ENCODE measurements around the gene ADAMTS18.
"Not testable (repeated sequence)": the region's sequence is repeated elsewhere in the genome, so short reads cannot be mapped to it uniquely, and the experiment has no call there.

Gene ADAMTS18, protein sequence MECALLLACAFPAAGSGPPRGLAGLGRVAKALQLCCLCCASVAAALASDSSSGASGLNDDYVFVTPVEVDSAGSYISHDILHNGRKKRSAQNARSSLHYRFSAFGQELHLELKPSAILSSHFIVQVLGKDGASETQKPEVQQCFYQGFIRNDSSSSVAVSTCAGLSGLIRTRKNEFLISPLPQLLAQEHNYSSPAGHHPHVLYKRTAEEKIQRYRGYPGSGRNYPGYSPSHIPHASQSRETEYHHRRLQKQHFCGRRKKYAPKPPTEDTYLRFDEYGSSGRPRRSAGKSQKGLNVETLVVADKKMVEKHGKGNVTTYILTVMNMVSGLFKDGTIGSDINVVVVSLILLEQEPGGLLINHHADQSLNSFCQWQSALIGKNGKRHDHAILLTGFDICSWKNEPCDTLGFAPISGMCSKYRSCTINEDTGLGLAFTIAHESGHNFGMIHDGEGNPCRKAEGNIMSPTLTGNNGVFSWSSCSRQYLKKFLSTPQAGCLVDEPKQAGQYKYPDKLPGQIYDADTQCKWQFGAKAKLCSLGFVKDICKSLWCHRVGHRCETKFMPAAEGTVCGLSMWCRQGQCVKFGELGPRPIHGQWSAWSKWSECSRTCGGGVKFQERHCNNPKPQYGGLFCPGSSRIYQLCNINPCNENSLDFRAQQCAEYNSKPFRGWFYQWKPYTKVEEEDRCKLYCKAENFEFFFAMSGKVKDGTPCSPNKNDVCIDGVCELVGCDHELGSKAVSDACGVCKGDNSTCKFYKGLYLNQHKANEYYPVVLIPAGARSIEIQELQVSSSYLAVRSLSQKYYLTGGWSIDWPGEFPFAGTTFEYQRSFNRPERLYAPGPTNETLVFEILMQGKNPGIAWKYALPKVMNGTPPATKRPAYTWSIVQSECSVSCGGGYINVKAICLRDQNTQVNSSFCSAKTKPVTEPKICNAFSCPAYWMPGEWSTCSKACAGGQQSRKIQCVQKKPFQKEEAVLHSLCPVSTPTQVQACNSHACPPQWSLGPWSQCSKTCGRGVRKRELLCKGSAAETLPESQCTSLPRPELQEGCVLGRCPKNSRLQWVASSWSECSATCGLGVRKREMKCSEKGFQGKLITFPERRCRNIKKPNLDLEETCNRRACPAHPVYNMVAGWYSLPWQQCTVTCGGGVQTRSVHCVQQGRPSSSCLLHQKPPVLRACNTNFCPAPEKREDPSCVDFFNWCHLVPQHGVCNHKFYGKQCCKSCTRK (N-terminal part only)

DNA sequence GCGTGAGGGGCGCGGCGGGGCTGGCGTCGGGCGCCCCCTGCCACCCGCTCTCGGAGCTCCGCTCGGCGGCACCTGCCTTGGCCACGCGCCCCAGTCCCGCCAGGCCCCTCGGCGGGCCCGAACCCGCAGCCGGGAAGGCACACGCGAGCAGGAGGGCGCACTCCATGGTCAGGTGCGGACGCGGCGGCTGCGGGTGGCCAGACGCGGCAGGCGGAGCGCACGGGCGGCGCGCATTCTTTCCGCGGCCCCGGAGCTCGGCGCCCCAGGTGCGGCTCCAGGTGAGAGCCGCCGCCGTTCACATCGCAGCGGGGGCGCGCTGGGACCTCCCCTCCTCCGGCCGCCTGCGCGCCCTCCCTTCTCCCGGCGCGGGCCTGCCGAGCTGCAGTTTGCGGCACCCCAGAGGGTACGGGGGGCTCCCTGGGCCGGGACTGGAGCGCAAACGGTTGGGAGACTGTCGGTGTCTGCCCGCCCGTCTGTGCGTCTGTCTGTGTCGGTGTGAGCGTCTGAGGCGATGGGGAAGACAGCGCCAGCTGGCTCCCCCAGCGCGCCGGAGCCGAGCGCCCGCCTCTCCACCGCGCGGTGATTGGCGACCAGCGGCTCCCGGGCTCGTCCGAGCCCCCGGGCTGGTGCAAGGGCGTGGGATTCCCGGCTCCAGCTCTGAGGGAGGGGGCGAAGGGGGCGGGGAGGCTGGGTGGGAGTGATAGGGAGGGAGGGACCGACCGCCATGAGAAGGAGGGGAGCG lies at the start of gene ADAMTS18:
Gene ADAMTS18 (minus strand): TSS at position 505 of the 742 bp plus-strand sequence. CDS start 339 bp downstream, at position 166.
- no peak for DNase-seq

DNA sequence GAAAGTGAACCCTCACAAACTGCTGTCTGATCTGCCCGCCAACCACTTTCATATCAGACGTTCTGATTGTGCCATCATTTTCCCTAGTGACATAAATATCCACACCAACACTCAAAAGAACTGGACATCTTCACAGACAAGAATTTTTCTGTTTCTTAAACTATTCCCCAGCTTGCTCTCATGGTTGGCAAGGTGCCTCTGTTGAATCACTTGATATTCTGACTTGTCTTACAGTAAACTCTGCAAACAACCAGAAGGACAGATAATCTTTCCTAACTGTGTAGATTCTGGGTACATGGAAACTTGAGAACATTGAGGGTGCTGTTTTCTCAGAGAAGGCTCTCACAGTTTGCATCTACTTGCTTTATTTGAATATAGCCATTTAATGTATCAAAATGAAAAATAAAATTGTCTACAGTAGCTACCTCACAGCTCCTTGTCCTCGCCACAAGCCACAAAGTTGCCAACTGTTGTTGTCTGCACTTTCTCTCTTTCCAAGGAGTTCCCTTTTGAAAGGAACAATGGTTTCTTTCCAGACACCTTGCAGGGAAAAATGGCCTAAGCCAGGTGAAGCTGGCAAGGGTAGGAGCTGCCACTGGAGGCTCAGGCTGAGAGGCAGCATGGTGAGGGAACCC lies 46.0 kb upstream of the ADAMTS18 start:
- DNase-seq, result no peak

DNA sequence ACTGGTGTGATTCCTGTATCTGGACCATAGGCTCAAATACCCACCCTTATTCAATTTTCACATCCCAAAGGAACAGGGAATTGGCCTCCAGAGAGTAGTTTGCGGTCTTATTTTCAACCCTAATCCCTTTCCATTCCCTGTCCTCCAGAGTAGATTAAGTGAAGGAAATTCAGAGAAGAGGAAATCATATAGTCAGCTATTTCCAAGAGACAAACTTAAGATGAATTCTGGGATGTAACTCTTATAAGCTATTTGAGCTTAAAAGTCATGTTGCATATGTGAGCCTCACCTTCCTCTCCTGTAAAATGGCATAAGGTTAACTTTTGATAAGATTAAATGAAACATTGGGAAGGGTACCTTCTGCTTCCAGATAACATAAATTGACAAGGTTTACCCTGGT lies 37.4 kb upstream of the ADAMTS18 start:
- no peak for DNase-seq

DNA sequence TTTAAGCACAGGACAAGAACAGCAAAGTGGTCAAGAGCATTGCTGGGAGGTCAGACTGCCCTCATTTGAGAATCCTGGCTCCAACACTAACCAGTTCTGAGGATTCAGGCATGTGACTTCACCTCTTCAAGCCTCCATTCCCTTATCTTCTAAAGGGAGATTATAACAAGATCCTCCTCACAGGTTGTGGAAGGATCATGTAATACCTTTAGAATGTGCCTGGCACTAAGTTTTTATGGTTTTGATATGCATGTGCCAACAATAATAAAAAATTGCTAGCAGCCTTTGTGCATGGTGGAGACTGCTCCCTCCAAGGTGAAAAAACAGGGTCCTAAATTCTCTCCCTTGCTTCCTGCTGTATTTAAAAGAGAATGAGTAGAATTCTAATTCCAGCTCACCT lies 36.0 kb upstream of the ADAMTS18 start:
- no peak for DNase-seq

DNA sequence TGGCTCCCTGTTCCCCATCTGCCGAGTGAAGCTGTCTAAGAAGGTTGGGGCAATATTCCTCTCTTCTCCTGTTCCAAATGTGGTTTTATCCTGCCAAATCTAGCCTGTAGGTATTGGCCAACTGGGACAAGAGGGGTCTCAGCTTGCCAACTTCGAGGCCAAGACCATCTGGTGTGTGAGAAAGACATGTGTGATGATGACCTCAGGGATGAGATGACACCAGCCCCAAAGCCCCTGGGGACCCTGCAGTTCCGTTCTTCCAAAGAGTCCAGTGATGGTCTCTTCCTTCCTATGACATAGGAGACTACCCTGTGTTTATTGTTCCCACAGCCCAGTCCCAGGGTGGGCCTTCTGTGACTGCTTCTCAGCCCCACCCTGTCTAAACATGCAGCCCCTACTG lies 34.8 kb upstream of the ADAMTS18 start:
- DNase-seq, result no peak

DNA sequence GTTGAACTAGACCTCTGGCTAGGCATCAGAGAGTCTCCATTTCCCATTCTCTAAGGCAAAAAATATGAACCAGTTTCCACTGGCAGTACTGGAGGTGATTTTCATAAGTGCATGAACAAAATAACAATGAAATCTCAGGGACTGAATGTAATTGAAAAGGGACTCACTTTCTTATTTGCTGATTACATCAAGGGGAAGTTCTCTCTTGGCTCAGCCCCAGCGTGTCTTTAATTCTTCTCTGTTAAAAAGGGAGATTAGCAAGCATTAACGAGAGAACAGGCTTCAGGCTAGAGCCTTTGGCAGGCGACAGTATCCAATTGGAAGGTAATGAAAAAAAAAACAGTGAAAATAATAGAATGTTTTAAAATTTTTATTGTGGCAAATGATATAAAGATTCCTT lies 34.0 kb upstream of the ADAMTS18 start:
- no peak for DNase-seq

DNA sequence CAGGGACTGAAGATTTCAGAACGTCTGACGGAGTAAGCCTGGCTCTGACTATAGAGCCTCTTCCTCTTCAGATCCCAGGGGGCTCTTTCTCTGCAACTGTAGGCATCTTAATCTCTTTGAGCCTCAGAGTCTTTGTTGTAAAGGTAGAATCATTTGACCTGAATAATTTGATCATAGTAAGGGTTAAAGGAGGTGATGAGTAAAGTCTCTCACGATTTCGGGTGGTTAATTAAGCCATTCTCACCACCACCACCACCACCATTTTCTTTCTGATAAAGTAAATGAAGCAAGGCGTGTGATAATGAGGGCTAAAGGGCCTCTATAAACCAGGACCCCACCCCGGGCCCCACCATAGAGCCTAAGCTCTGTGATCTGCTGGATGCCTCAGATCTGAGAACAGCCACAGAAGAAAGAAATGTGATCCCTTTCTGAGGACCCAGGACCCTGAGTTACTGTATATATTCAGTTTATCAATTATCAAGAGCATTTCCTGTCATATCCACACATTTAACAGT lies 33.0 kb upstream of the ADAMTS18 start:
- no peak for DNase-seq

DNA sequence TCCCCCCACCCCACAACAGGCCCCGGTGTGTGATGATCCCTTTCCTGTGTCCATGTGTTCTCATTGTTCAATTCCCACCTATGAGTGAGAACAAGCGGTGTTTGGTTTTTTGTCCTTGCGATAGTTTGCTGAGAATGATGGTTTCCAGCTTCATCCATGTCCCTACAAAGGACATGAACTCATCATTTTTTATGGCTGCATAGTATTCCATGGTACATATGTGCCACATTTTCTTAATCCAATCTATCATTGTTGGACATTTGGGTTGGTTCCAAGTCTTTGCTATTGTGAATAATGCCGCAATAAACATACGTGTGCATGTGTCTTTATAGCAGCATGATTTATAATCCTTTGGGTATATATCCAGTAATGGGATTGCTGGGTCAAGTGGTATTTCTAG lies 28.8 kb upstream of the ADAMTS18 start:
- DNase-seq, result not testable (repeated sequence)

DNA sequence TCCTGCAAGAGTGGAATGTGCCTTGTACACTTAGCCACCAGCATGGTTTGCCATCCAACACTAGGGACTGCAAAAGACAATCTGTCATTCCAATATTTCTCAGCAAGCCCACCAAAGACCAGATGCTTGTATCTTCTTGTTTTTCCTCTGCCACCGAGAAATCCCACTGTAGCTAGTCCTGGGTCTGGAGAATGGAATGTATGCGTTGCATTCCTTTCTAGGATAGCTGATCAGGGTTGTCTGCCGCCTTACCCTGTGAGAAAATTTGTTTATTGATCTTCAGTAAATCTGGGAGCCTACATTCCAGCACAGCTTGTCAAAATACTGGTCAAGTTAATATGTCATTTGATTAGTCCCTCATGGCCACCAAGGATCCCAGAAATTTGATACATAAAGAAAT lies 28.1 kb upstream of the ADAMTS18 start:
- no peak for DNase-seq

DNA sequence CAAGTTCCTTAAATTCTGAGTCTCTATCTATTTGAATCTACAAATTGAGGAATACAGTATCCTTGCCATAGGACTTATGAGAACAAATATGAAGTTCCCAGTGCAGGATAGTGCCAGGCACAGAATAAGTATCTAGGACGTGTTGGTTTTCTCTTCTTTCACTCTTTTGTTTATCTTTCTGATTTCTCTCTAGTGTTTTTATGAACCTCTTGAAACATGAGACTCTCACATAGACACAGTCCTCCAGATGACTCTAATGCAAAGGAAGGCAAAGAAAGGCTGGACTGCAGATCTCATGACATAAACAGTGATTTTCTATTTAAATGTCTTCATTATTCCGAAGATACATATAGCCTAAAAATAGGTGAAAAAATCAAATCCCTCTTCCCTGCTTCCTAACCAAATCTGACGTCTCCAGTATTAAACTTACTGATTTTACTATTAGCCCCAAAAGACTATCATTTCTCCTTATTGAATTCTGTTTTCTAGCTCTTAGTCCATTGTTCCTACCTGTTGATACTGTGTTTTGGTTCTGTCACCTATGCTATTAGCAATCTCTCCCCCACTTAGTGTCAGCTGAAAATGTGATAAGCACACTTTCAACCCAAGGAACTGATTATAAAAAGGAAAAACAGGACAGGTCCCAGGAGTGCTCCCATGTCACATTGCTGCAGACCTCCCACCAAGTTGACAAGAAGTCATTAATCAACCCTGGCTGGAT lies 24.9 kb upstream of the ADAMTS18 start:
- DNase-seq, result no peak

DNA sequence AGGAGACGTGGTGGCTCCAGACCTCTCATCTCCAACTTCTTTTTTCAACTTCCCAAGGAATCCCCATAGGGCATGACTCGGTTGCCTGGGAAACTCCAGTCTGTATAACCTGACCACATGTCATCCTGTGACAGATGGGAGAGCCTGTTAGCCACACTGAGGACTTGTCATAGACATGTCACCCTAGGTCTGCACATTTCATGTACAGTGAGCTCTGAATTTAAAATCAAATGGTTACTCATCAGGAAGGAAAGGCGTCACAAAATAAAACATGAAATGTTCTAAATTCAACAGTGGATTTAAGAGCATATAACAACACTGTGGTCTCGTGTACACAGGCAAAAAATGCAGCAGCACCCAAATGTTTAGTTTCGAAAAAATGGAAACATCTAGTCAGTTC lies 22.2 kb upstream of the ADAMTS18 start:
- no peak for DNase-seq

DNA sequence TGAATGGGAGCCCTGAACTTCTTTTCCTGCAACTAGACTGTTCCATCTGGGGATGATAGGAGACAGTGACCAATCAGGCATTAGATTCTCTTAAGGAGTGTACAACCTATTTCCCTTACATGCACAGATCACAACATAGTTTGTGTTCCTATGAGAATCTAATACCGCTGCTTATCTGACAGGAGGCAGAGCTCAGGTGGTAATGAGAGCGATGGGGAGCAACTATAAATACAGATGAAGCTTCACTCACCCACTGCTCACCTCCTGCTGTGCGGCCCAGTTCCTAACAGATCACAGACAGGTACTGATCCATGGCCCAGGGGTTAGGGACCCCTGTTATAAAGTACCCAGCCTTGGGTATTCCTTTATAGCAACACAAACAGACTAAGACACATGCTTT lies 17.4 kb upstream of the ADAMTS18 start:
- no peak for DNase-seq

DNA sequence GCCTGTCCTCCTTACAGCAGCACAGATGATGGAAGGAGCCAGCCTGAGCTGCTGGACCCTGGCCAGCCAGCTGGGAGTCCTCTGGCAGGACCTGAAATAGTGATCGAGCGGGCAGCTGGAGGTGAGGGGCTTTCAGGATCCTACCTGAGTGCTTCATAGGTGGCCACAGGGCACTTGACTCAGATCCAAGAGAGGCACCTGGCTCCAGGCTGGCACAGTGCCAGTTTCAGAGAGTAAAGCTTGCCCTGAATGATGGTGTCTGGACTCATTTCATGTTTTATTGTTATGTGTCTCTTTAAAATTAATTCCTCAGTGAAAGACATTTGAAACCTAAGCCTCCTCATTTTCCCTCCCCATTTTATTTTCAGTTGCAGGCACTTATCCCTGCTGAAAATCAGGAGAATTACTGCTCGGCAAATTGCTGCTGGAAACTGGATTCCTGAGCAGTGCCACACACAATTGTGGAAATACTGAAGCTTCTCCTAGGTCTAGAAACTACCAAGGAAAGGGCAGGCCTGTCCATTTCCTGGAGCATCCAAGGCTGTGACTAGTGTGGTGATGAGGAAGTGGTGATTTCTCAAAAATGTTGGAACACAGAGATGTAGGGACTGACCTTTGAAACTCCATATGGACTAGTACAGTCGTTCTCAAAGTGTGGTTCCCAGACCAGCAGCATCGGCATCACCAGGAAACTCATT lies 16.1 kb upstream of the ADAMTS18 start:
- no peak for DNase-seq

DNA sequence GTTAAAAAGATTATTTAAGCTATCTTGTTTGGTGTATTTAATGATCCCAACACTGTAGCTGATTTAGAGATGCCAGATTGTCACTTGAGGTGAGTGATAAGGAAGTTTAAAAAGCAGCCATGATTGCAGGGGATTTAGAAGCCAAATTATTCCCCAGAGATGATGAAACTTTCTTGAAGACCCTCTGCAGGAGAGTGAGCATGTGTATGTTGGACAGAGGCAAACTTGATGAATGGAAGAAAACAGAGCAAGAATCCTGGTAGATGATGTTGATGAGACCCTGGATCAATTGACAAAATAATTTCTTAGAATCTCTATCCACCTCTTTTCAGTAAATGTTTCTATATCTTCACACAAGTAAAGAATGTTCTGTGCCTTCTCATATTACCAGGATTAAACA lies 14.4 kb upstream of the ADAMTS18 start:
- DNase-seq, result no peak

DNA sequence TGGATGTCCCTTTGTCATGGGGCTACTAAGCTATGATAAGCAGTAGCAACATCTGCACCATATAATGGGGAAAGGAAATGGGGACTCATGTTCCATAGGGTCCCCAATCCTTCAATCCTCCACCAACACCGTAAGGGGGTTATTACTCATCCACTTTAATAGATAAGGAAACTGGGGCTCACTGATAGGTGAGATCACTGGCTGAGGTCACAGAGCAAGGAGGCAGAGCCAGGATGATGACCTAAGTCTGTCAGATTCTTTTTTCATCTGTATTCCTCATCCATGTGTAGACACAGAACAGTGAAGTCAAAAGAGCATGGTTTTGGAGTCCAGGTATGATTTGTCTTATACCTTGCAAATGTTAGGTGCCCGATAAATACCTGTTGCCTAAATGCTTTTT lies 10.5 kb upstream of the ADAMTS18 start:
- DNase-seq, result no peak

DNA sequence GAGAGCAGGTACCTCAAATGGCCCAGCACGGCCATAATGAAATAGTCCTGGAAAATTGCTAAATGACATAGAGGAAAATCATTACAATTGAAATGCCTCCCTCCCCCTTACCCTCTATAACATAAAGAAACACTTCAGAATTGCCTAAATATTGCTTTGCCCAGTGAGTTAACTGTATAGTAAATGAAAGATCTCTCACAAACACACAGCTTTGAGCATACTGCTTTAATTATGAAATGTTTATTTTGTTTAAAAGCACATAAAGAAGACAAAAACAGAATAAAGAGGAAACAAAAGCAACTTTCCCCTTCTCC lies 9.3 kb upstream of the ADAMTS18 start:
- DNase-seq, result no peak

DNA sequence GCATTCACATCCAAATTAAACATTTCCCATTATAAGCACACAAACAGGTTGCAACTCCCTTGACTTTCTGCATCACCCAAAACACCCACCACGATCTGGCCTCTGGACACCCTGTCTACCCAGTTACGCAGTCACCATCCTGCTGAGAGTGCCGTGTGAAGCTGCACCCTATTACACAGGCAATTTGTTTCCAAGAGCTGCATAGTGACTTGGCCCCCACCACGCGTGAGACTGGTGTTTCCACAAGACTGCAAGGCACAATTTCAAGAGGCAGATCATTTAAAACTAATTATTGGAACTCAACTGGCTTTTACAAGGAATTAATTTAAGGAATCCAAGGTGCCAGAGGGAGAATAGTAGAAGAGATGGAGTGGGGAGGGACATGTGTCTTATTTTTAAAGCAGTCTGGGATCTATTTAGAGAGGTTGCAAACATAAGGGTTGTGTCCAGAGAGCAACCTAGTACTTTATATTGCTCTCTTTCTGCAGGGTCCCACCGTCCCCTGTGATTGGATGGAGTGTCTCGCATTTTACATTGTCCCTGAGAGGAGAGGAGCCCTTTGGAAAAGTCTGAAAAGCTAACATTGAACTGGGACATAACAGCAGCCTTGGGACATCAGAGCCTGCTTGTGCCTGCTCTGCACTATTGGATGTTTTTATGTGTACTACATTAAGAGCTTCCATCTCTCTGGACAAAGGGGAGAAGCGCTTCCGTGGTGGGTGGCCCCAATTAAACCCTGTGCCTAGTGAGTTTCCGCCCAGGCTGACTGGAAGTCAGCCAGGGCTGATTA lies 8.7 kb upstream of the ADAMTS18 start:
- DNase-seq, result no peak

DNA sequence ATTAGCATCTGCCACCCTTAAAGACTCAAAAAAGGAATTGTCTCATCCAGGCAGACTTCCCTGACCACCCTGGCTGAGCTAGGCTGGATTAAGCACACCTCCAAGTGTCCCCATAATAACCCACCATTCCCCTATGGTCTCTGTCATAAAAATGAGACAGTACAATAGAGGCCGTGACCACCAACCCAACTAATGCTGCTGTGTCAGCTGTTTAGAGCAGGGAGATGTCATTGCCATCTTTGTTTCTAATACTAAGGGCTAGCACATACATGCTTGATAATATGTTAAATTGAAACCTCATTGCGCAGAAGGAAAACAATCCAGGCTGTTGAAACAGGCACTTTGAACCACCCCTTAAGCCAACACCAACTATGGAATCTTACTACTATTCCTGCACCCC lies 7.2 kb upstream of the ADAMTS18 start:
- DNase-seq, result no peak

DNA sequence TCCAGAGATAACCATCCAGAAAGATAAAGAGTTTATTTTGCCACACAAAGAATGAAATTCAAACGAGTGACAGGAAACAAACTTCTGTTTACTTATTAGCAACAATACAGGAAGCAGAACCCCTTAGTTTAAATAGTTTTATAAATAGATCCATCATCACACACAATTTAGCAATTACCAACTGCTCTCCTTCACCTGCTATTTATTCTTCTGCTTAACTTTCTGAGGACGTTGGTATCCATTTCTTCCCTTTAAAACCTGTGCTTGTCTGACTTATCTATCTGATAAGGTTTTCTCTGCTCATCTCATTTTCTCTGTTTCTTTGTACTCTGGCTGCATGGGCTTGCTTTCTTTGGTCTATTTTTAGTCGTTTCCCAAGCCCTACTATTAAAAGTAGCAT lies 4.3 kb upstream of the ADAMTS18 start:
- DNase-seq, result no peak

DNA sequence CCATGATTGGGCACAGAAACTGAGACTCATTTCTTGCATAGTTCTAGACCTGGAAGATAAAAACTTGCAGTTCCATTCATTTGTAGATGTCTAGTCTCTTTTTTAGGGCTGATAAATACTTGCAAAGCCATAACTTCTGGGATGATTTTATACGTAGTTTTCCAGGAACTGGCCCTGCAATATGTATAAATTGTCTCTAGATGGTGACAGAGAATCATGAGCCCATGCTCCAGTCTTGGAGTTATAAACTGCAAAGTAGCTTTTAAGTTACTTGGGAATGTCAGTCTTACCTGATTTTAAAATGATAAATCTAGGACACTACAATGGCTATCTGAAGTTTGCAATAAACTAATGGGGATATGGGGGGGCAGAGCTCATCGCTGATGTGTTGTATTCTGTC lies 3.0 kb upstream of the ADAMTS18 start:
- no peak for DNase-seq
